ENCODE measurements around the gene GAS2.

GRCh38 chr11:22822203-22822602, 155.8 kb downstream of the GAS2 start:
- TF ChIP-seq, protein P1, sequence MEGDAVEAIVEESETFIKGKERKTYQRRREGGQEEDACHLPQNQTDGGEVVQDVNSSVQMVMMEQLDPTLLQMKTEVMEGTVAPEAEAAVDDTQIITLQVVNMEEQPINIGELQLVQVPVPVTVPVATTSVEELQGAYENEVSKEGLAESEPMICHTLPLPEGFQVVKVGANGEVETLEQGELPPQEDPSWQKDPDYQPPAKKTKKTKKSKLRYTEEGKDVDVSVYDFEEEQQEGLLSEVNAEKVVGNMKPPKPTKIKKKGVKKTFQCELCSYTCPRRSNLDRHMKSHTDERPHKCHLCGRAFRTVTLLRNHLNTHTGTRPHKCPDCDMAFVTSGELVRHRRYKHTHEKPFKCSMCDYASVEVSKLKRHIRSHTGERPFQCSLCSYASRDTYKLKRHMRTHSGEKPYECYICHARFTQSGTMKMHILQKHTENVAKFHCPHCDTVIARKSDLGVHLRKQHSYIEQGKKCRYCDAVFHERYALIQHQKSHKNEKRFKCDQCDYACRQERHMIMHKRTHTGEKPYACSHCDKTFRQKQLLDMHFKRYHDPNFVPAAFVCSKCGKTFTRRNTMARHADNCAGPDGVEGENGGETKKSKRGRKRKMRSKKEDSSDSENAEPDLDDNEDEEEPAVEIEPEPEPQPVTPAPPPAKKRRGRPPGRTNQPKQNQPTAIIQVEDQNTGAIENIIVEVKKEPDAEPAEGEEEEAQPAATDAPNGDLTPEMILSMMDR (IDR thresholded peaks at IDR 0.05), result no peak
- TF ChIP-seq POLR2A (IDR thresholded peaks at IDR 0.05), result no peak

Measured in uterus (tissue), 2 donors.